Keratinocyte (primary cell): ENCODE results near the gene MELTF.

ENCODE experiments used
- EZH2 ChIP-seq: IDR thresholded peaks from one replicate; pipeline ENCODE4 v1.6.1; 2012; ENCODE audit warnings: inconsistent platforms, mild to moderate bottlenecking, low read length, moderate library complexity
- TF ChIP-seq, protein P1 (sequence below), 3 experiments: IDR thresholded peaks in 1 of 3; conservative IDR thresholded peaks in 1 of 3; optimal IDR thresholded peaks in 1 of 3; 2 replicates in 2 of 3; 3 replicates in 1 of 3; pipeline versions ENCODE3 to v1.5.1; 2011; ENCODE audit warnings: low read length in 3 of 3, mild to moderate bottlenecking in 3 of 3, moderate library complexity in 2 of 3, control low read depth in 1 of 3, inconsistent platforms in 1 of 3; ENCODE audit not compliant: insufficient read depth in 2 of 3; ENCODE audit errors: extremely low read depth in 1 of 3

DNA sequence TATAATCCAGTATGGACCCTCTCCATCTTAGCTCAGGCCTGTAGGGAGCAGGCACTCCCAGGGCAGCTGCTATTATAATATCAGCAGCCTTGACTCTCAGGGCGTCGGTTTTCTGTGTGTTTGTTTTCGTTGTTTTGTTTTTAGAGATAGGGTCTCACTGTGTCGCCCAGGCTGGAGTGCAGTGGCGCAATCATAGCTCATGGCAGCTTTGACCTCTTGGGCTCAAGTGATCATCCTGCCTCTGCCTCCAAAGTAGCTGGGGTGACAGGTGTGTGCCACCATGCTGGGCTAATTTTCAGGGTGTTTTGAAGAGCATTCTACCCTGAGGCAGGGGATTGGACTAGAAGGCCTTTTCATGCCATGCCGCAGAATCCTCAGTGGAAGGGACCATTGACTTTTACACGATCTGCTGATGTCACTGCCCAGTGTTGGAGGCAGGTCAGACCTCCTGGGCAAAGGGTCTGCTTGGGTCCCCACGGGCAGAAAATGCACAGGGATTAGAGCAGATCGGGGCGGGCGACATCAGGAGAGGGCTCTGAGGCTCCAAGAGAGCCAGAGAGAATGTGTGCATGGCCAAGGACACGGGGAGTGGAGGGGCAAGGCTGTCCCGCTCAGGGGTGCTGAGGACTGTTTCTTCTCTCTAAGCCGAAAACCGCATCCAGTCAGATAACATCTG, 7.8 kb downstream of the MELTF start:
- TF ChIP-seq, protein P1, sequence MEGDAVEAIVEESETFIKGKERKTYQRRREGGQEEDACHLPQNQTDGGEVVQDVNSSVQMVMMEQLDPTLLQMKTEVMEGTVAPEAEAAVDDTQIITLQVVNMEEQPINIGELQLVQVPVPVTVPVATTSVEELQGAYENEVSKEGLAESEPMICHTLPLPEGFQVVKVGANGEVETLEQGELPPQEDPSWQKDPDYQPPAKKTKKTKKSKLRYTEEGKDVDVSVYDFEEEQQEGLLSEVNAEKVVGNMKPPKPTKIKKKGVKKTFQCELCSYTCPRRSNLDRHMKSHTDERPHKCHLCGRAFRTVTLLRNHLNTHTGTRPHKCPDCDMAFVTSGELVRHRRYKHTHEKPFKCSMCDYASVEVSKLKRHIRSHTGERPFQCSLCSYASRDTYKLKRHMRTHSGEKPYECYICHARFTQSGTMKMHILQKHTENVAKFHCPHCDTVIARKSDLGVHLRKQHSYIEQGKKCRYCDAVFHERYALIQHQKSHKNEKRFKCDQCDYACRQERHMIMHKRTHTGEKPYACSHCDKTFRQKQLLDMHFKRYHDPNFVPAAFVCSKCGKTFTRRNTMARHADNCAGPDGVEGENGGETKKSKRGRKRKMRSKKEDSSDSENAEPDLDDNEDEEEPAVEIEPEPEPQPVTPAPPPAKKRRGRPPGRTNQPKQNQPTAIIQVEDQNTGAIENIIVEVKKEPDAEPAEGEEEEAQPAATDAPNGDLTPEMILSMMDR (optimal IDR thresholded peaks at IDR 0.05 in 1 of 3, IDR thresholded peaks at IDR 0.05 in 1 of 3, conservative IDR thresholded peaks at IDR 0.05 in 1 of 3; ENCODE audit: extremely low read depth in 1 of 3, insufficient read depth in 2 of 3, low read length in 3 of 3) = no peak
- TF ChIP-seq EZH2 = no peak
